ENCODE data around the gene PAM. TPM values are rescaled to one million over a fixed set of nuclear protein-coding genes. Genes with fewer than 3 reads are reported as not detected.
A peak's percentile ranks its signal among the peaks of the same experiment; 100 is the strongest.

PAM gene
- total RNA-seq, 1 donor from 2014 or later: 85.6 TPM

GRCh38 chr5:102971676-102972293, 216.7 kb downstream of the PAM start:
- Mint-ChIP-seq H3K9me3 (no peaks in the 10 kb centered on the region), H3K27ac (ENCODE audit: unreplicated experiment) (no peak overlapping the region), H3K27me3 (ENCODE audit: low read depth) (no peaks in the 10 kb centered on the region), H3K4me1 (peaks cover 9% of the 10 kb centered on the region), H3K36me3 (ENCODE audit: low read depth) (no peaks in the 10 kb centered on the region), H3K4me3 (no peak overlapping the region)
- DNase-seq (ENCODE audit: low read depth, low spot score): no peak
- peak; percentile 59 for TF ChIP-seq CTCF (conservative IDR thresholded peaks at IDR 0.05)

GRCh38 chr5:102974177-102974576, 219.1 kb downstream of the PAM start:
- Mint-ChIP-seq H3K27me3 (ENCODE audit: low read depth) (no peaks in the 10 kb centered on the region), H3K36me3 (ENCODE audit: low read depth) (no peaks in the 10 kb centered on the region), H3K9me3 (no peaks in the 10 kb centered on the region), H3K4me3 (no peak overlapping the region), H3K4me1 (peaks cover 9% of the 10 kb centered on the region), H3K27ac (ENCODE audit: unreplicated experiment) (peak overlapping the region; percentile 59)
- TF ChIP-seq CTCF (conservative IDR thresholded peaks at IDR 0.05): no peak
- DNase-seq (ENCODE audit: low read depth, low spot score): no peak

GRCh38 chr5:102975045-102975444, 219.9 kb downstream of the PAM start:
- peaks cover 9% of the 10 kb centered on the region for H3K4me1 Mint-ChIP-seq
- no peaks in the 10 kb centered on the region for H3K27me3 Mint-ChIP-seq (ENCODE audit: low read depth)
- no peaks in the 10 kb centered on the region for H3K36me3 Mint-ChIP-seq (ENCODE audit: low read depth)
- DNase-seq (ENCODE audit: low read depth, low spot score): no peak
- no peak for TF ChIP-seq CTCF (conservative IDR thresholded peaks at IDR 0.05)
- no peak overlapping the region for H3K27ac Mint-ChIP-seq (ENCODE audit: unreplicated experiment)
- no peak overlapping the region for H3K4me3 Mint-ChIP-seq
- no peaks in the 10 kb centered on the region for H3K9me3 Mint-ChIP-seq

- H3K9me3 Mint-ChIP-seq: no peaks in the 10 kb centered on the region
- no peak for DNase-seq (ENCODE audit: low read depth, low spot score)
- peaks cover 9% of the 10 kb centered on the region for H3K4me1 Mint-ChIP-seq
- no peak overlapping the region for H3K4me3 Mint-ChIP-seq
- TF ChIP-seq CTCF (conservative IDR thresholded peaks at IDR 0.05): no peak
- no peak overlapping the region for H3K27ac Mint-ChIP-seq (ENCODE audit: unreplicated experiment)
- H3K27me3 Mint-ChIP-seq (ENCODE audit: low read depth): no peaks in the 10 kb centered on the region
- no peaks in the 10 kb centered on the region for H3K36me3 Mint-ChIP-seq (ENCODE audit: low read depth)
Observed at GRCh38 chr5:102975457-102976182, 220.5 kb downstream of the PAM start.

GRCh38 chr5:102981957-102982635, 227.0 kb downstream of the PAM start:
- no peak overlapping the region for H3K27ac Mint-ChIP-seq (ENCODE audit: unreplicated experiment)
- no peak for DNase-seq (ENCODE audit: low read depth, low spot score)
- H3K4me1 Mint-ChIP-seq: no peaks in the 10 kb centered on the region
- H3K9me3 Mint-ChIP-seq: peaks cover 21% of the 10 kb centered on the region
- no peaks in the 10 kb centered on the region for H3K27me3 Mint-ChIP-seq (ENCODE audit: low read depth)
- H3K36me3 Mint-ChIP-seq (ENCODE audit: low read depth): peaks cover 33% of the 10 kb centered on the region
- no peak overlapping the region for H3K4me3 Mint-ChIP-seq
- TF ChIP-seq CTCF (conservative IDR thresholded peaks at IDR 0.05): no peak
